Right atrium auricular region (tissue), 2 donors: ENCODE results near the gene P2RY6. TPM values are rescaled to one million over a fixed set of nuclear protein-coding genes. Genes with fewer than 3 reads are reported as not detected.

Experiments
- DNase-seq: peaks from one replicate; pipeline ENCODE4 v3.0.0-alpha.2; 2019; ENCODE audit warnings: low spot score
- H3K27ac ChIP-seq, 2 donors: fragments of 200-600 bp; sonication (generic); 1 replicate in 1 of 2; 2 replicates in 1 of 2; pipeline ENCODE4 v1.5.1; 2016 to 2019
- H3K27me3 ChIP-seq, 2 donors: fragments of 200-600 bp; sonication (generic); one replicate each; pipeline versions ENCODE4 v1.5.1 to v1.6.0; 2017 to 2019
- H3K36me3 ChIP-seq: fragments of 200-600 bp; sonication (generic); one replicate; pipeline ENCODE4 v1.5.1; 2016
- H3K4me1 ChIP-seq, 2 donors: fragments of 200-600 bp; sonication (generic); one replicate each; pipeline versions ENCODE4 v1.5.1 to v1.6.0; 2017 to 2019
- H3K4me3 ChIP-seq, 2 donors: fragments of 200-600 bp; sonication (generic); 1 replicate in 1 of 2; 2 replicates in 1 of 2; pipeline ENCODE4 v1.5.1; 2017 to 2019; ENCODE audit warnings: mild to moderate bottlenecking in 1 of 2, moderate library complexity in 1 of 2
- H3K9me3 ChIP-seq, 2 donors: fragments of 200-600 bp; sonication (generic); one replicate each; pipeline ENCODE4 v1.5.1; 2019
- total RNA-seq, 2 donors: library from RNA; depleted of rRNA; stranded (reverse); fragments of >200 nt; gene quantifications; one replicate each; pipeline ENCODE4 v1.1.0, GENCODE V29; 2016
- TF ChIP-seq, protein P1 (sequence below), 2 donors: fragments of 200-600 bp; sonication (generic); IDR thresholded peaks; one replicate each; pipeline ENCODE4 v1.5.1; 2019; ENCODE audit warnings: antibody characterized with exemption in 2 of 2

Gene P2RY6
- total RNA-seq, 2 donors from 2014 or later = 0.19 to 1.9 TPM

DNA sequence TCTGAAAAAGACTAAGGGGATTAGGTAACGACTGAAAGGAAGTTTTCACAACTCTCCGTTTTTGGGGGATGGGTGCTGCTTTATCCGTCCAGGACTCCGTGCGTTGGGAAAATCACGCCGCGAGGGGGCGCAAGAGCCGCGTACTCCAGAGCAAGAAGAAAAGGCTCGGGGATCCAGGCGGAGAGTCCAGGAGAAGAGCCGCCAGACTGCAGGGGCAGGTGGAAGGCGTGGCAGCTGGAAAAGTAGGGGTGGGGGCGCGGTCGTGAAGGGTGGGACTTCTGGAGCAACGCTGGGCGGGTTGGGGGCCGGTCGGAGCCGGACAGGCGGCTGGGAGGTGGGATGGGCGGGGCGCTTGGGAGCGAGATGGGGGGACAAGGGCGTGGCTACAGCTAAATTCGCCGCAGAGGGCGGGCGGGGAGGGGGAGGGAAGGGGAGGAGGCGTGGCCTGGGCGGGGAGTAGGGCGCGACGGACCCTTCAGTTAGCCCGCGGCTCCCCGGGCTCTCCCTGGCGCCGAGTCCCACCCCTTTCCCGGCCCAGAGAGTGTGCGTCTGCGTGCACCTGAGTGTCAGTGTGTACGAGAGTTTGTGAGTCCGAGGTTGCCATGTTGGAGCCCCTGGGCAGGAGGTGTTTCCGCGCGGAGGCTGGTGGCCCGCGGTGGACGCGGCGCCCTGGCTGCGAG is 35.3 kb downstream of the P2RY6 start:
- peak; percentile 99 for DNase-seq
- TF ChIP-seq, protein P1, sequence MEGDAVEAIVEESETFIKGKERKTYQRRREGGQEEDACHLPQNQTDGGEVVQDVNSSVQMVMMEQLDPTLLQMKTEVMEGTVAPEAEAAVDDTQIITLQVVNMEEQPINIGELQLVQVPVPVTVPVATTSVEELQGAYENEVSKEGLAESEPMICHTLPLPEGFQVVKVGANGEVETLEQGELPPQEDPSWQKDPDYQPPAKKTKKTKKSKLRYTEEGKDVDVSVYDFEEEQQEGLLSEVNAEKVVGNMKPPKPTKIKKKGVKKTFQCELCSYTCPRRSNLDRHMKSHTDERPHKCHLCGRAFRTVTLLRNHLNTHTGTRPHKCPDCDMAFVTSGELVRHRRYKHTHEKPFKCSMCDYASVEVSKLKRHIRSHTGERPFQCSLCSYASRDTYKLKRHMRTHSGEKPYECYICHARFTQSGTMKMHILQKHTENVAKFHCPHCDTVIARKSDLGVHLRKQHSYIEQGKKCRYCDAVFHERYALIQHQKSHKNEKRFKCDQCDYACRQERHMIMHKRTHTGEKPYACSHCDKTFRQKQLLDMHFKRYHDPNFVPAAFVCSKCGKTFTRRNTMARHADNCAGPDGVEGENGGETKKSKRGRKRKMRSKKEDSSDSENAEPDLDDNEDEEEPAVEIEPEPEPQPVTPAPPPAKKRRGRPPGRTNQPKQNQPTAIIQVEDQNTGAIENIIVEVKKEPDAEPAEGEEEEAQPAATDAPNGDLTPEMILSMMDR (IDR thresholded peaks at IDR 0.05) = peak; percentile 69 to 94
- Histone ChIP-seq H3K4me3 (peak overlapping the region; percentile 60 to 72), H3K4me1 (peaks cover 0 to 38% of the 10 kb centered on the region in 2 donors), H3K36me3 (peaks cover 5% of the 10 kb centered on the region), H3K27ac (peak overlapping the region; percentile 95 to 98), H3K9me3 (no peaks in the 10 kb centered on the region), H3K27me3 (no peaks in the 10 kb centered on the region)

DNA sequence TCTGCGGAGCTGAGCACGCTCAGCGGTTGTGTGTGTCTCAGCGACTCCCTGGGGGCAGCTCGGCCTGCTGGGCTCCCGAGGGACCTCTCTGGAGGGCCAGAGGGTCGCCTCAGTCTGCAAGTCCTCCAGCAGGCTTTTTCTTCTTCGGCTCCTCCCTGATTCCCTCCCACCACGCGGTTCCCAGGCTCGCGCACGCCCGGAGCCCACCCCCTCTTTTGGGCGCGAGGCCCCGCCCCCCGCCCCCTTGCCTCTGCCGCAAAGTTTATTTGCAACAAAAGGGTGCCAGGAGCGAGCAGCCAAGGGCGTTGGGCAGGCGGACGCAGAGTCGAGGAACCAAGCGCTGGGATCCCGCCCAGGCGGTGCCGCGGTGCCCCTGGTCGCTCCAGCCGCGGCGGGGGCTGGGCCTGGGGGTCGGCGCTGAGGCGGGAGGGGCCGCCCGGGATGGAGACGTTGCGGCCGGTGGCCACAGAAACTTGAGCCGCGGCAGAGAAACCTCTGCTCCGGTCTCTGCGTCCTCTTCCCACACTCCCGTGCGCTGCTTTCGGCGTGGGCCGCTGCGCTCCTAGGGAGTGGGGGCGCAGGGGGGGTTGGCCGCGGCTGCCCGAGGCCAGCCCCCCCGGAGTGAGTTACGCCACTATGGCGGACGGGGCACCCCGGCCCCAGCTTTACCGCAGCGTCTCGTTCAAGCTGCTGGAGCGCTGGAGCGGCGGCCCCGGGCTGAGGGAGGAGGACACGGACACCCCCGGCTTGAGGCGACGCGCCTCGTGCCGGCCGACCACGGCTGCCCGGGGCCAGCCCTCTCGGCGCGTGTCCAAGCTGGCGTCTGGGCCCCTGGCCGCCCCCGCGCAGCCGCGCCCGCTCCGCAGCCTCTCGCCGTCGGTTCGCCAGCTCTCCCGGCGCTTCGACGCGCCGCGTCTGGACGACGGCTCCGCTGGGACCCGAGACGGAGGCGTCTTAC is 36.1 kb downstream of the P2RY6 start, which contains the start of gene ARHGEF17:
ARHGEF17 (plus strand) TSS at position 274 of the 958 bp plus-strand sequence; CDS start at position 637, 363 bp downstream.
- Histone ChIP-seq H3K27me3 (no peaks in the 10 kb centered on the region), H3K27ac (peak within 1 kb of the TSS; percentile 95 to 98), H3K36me3 (peaks cover 5% of the 10 kb centered on the region), H3K4me1 (peaks cover 0 to 46% of the 10 kb centered on the region in 2 donors), H3K4me3 (peak within 1 kb of the TSS; percentile 60 to 72), H3K9me3 (no peaks in the 10 kb centered on the region)
- TF ChIP-seq, protein P1 (IDR thresholded peaks at IDR 0.05) = no peak
- no peak for DNase-seq

DNA sequence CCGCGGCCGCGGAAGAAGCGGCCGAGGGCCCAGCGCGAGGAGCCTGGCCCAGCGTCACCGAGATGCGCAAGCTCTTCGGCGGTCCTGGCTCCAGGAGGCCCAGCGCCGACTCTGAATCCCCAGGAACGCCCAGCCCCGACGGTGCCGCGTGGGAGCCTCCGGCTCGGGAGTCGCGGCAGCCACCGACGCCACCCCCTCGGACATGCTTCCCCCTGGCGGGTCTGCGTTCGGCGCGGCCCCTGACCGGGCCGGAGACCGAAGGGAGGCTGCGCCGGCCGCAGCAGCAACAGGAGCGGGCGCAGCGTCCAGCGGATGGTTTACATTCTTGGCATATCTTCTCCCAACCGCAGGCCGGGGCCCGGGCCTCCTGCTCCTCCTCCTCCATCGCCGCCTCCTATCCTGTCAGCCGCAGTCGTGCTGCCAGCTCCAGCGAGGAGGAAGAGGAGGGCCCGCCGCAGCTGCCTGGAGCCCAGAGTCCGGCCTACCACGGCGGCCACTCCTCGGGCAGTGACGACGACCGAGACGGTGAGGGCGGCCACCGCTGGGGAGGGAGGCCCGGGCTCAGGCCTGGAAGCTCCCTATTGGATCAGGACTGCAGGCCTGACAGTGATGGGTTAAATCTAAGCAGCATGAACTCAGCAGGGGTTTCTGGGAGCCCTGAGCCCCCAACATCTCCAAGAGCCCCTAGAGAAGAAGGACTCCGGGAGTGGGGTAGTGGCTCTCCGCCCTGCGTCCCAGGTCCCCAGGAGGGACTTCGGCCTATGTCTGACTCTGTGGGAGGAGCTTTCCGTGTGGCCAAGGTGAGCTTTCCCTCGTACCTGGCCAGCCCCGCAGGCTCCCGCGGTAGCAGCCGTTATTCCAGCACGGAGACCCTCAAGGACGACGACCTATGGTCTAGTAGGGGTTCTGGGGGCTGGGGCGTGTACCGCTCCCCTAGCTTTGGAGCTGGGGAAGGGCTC is 37.1 kb downstream of the P2RY6 start:
- peak overlapping the region; percentile 95 to 98 for H3K27ac ChIP-seq
- no peaks in the 10 kb centered on the region for H3K9me3 ChIP-seq
- no peaks in the 10 kb centered on the region for H3K27me3 ChIP-seq
- peak; percentile 94 for DNase-seq
- H3K4me3 ChIP-seq = peak overlapping the region; percentile 60 to 72
- peaks cover 5% of the 10 kb centered on the region for H3K36me3 ChIP-seq
- peaks cover 0 to 56% of the 10 kb centered on the region in 2 donors for H3K4me1 ChIP-seq
- TF ChIP-seq, protein P1 (IDR thresholded peaks at IDR 0.05) = no peak

DNA sequence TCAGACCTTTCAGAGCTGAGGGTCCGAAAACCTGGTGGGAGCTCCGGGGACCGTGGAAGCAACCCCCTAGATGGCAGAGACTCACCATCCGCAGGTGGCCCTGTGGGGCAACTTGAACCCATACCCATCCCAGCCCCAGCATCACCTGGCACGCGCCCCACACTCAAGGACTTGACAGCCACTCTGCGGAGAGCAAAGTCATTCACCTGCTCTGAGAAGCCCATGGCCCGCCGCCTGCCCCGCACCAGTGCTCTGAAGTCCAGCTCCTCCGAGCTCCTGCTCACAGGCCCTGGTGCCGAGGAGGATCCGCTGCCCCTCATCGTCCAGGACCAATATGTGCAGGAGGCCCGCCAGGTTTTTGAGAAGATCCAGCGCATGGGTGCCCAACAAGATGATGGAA is 37.9 kb downstream of the P2RY6 start:
- Histone ChIP-seq H3K36me3 (peaks cover 5% of the 10 kb centered on the region), H3K4me1 (peaks cover 0 to 64% of the 10 kb centered on the region in 2 donors), H3K4me3 (peak overlapping the region; percentile 60 to 72), H3K27me3 (no peaks in the 10 kb centered on the region), H3K9me3 (no peaks in the 10 kb centered on the region), H3K27ac (peak overlapping the region; percentile 95 to 98)
- TF ChIP-seq, protein P1 (IDR thresholded peaks at IDR 0.05) = no peak
- DNase-seq = no peak
